ENCODE measurements around the gene CAPS2.

DNA sequence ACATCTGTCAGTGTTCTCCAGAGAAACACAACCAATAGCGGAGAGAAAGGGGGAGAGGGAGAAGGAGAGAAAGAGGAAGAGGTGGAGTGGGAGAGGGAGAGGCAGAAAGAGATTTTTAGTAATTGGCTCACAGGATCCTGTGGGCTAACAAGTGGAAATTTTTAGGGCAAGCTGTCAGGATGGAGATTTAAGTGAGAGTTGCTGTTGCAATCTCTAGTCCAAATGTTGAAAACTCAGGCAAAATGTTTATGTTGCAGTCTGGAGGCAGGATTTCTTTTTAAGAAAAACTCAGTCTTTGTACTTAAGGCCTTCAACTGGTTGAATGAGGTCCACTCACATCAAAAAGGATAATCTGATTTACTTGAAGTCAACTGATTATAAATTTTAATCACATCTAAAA, 48.2 kb upstream of the CAPS2 start:
- TF ChIP-seq EP300 (IDR thresholded peaks at IDR 0.05): no peak
- TF ChIP-seq POLR2A (IDR thresholded peaks at IDR 0.05): no peak
- TF ChIP-seq POLR2AphosphoS5 (IDR thresholded peaks at IDR 0.05): no peak

Data from upper lobe of left lung (tissue), 4 donors.